ENCODE data around the gene RHOT1. TPM values are rescaled to one million over a fixed set of nuclear protein-coding genes. Genes with fewer than 3 reads are reported as not detected.
"Not testable (repeated sequence)": the region's sequence is repeated elsewhere in the genome, so short reads cannot be mapped to it uniquely, and the experiment has no call there.

Gene RHOT1
- total RNA-seq, 1 experiment from 2014 or later, result 22.3 TPM

DNA sequence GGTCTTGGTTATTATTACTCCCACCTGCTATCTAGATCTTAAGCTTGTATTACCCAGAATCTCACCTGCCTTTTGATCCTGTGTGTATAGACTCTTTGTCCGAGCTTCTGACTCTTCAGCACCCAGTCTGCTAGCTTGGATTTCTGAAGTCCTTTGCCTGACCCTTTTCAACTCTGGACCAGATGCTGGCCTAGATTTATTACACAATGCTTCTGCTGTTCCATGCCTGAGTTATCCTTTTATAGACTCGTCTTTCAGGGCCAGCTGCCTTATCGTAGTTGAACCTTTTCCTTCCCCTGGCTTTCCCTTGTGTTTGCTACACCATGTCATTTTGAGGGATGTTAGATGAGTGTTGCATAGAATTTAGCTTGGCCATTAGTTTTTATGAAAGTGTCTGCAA lies 32.6 kb downstream of the RHOT1 start:
- CTCF ChIA-PET, result no interaction called here

DNA sequence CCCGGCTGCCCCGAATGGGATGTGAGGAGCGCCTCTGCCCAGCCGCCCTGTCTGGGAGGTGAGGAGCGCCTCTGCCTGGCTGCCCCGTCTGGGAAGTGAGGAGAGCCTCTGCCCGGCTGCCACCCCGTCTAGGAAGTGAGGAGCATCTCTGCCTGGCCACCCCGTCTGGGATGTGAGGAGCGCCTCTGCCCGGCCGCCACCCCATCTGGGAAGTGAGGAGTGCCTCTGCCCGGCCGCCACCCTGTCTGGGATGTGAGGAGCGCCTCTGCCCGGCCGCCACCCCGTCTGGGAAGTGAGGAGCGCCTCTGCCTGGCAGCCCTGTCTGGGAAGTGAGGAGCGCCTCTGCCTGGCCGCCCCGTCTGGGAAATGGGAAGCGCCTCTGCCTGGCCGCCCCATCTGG lies 36.4 kb downstream of the RHOT1 start:
- H3K9me2 ChIP-seq (replicated peaks; ENCODE audit: low read length); H3K4me3 ChIP-seq (ENCODE audit: low read length); H4K20me1 ChIP-seq (ENCODE audit: low read length); DNase-seq; ATAC-seq; POLR2A ChIA-PET (ENCODE audit: unreplicated experiment); intact Hi-C loops (cut with micrococcal nuclease); H2AFZ ChIP-seq (ENCODE audit: low read length); H3K9me3 ChIP-seq (ENCODE audit: low read length); H3K4me2 ChIP-seq (ENCODE audit: low read length); BruUV-seq (replicated peaks); H3K27ac ChIP-seq (ENCODE audit: low read length); H3K27me3 ChIP-seq (ENCODE audit: low read length); H3K79me2 ChIP-seq (ENCODE audit: low read length); H3F3A ChIP-seq (ENCODE audit: low read length, unreplicated experiment); CTCF ChIA-PET; H3K9ac ChIP-seq (ENCODE audit: low read length); H3K4me1 ChIP-seq (ENCODE audit: insufficient read depth, low read length): not testable (repeated sequence)
- peaks cover 15% of the 10 kb centered on the region for H3K36me3 ChIP-seq (ENCODE audit: low read depth, low read length)

More for the DNA sequence above, 32.6 kb downstream of the RHOT1 start:
- Histone ChIP-seq H3F3A (ENCODE audit: low read length, unreplicated experiment) (no peaks in the 10 kb centered on the region), H3K9ac (ENCODE audit: low read length) (no peak overlapping the region), H2AFZ (ENCODE audit: low read length) (no peak overlapping the region), H3K4me3 (ENCODE audit: low read length) (no peak overlapping the region), H3K4me1 (ENCODE audit: insufficient read depth, low read length) (no peaks in the 10 kb centered on the region), H3K9me2 (replicated peaks; ENCODE audit: low read length) (no peaks in the 10 kb centered on the region), H3K27ac (ENCODE audit: low read length) (no peak overlapping the region), H3K79me2 (ENCODE audit: low read length) (no peaks in the 10 kb centered on the region), H4K20me1 (ENCODE audit: low read length) (no peaks in the 10 kb centered on the region), H3K9me3 (ENCODE audit: low read length) (no peaks in the 10 kb centered on the region), H3K4me2 (ENCODE audit: low read length) (no peak overlapping the region), H3K36me3 (ENCODE audit: low read depth, low read length) (peaks cover 11% of the 10 kb centered on the region), H3K27me3 (ENCODE audit: low read length) (no peaks in the 10 kb centered on the region)
- DNase-seq, result no peak
- intact Hi-C loops (cut with micrococcal nuclease), result no loop called here
- no peak for TF ChIP-seq EZH2phosphoT487 (IDR thresholded peaks at IDR 0.05; ENCODE audit: borderline replicate concordance, low read length)
- TF ChIP-seq, protein P1, sequence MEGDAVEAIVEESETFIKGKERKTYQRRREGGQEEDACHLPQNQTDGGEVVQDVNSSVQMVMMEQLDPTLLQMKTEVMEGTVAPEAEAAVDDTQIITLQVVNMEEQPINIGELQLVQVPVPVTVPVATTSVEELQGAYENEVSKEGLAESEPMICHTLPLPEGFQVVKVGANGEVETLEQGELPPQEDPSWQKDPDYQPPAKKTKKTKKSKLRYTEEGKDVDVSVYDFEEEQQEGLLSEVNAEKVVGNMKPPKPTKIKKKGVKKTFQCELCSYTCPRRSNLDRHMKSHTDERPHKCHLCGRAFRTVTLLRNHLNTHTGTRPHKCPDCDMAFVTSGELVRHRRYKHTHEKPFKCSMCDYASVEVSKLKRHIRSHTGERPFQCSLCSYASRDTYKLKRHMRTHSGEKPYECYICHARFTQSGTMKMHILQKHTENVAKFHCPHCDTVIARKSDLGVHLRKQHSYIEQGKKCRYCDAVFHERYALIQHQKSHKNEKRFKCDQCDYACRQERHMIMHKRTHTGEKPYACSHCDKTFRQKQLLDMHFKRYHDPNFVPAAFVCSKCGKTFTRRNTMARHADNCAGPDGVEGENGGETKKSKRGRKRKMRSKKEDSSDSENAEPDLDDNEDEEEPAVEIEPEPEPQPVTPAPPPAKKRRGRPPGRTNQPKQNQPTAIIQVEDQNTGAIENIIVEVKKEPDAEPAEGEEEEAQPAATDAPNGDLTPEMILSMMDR (conservative IDR thresholded peaks at IDR 0.05; ENCODE audit: low read depth, low read length), result no peak
- no peak for TF ChIP-seq EZH2 (IDR thresholded peaks at IDR 0.05; ENCODE audit: low read length, unreplicated experiment)
- ATAC-seq, result no peak
- BruUV-seq (replicated peaks), result no TSS peak
- POLR2A ChIA-PET (ENCODE audit: unreplicated experiment), result no interaction called here

DNA sequence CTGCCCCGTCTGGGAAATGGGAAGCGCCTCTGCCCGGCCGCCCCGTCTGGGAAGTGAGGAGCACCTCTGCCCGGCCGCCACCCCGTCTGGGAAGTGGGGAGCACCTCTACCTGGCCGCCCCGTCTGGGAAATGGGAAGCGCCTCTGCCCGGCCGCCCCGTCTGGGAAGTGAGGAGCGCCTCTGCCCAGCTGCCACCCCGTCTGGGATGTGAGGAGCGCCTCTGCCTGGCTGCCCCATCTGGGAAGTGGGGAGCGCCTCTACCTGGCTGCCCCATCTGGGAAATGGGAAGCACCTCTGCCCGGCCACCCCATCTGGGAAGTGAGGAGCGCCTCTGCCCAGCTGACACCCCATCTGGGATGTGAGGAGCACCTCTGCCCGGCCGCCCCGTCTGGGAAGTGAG lies 36.8 kb downstream of the RHOT1 start:
- H3K27ac ChIP-seq (ENCODE audit: low read length); H3K9ac ChIP-seq (ENCODE audit: low read length); H3K4me3 ChIP-seq (ENCODE audit: low read length); H3K9me2 ChIP-seq (replicated peaks; ENCODE audit: low read length); H3K9me3 ChIP-seq (ENCODE audit: low read length); DNase-seq; ATAC-seq; BruUV-seq (replicated peaks); H3K79me2 ChIP-seq (ENCODE audit: low read length); H3K4me1 ChIP-seq (ENCODE audit: insufficient read depth, low read length); H2AFZ ChIP-seq (ENCODE audit: low read length); CTCF ChIA-PET; H3K4me2 ChIP-seq (ENCODE audit: low read length); H4K20me1 ChIP-seq (ENCODE audit: low read length); intact Hi-C loops (cut with micrococcal nuclease); H3K27me3 ChIP-seq (ENCODE audit: low read length); POLR2A ChIA-PET (ENCODE audit: unreplicated experiment); H3F3A ChIP-seq (ENCODE audit: low read length, unreplicated experiment): not testable (repeated sequence)
- H3K36me3 ChIP-seq (ENCODE audit: low read depth, low read length), result peaks cover 15% of the 10 kb centered on the region

DNA sequence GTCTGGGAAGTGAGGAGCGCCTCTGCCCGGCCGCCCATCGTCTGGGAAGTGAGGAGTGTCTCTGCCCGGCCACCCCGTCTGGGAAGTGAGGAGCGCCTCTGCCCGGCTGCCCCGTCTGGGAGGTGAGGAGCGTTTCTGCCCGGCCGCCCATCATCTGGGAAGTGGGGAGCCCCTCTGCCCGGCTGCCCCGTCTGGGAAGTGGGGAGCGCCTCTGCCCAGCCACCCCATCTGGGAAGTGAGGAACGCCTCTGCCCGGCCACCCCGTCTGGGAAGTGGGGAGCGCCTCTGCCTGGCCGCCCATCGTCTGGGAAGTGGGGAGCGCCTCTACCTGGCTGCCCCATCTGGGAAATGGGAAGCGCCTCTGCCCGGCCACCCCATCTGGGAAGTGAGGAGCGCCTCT lies 37.2 kb downstream of the RHOT1 start:
- ATAC-seq; CTCF ChIA-PET; H3K9ac ChIP-seq (ENCODE audit: low read length); intact Hi-C loops (cut with micrococcal nuclease); DNase-seq; POLR2A ChIA-PET (ENCODE audit: unreplicated experiment); H3F3A ChIP-seq (ENCODE audit: low read length, unreplicated experiment); BruUV-seq (replicated peaks); H3K9me2 ChIP-seq (replicated peaks; ENCODE audit: low read length); H3K4me2 ChIP-seq (ENCODE audit: low read length); H3K4me3 ChIP-seq (ENCODE audit: low read length); H3K9me3 ChIP-seq (ENCODE audit: low read length); H3K27me3 ChIP-seq (ENCODE audit: low read length); H3K27ac ChIP-seq (ENCODE audit: low read length); H3K79me2 ChIP-seq (ENCODE audit: low read length); H2AFZ ChIP-seq (ENCODE audit: low read length); H3K4me1 ChIP-seq (ENCODE audit: insufficient read depth, low read length); H4K20me1 ChIP-seq (ENCODE audit: low read length): not testable (repeated sequence)
- H3K36me3 ChIP-seq (ENCODE audit: low read depth, low read length), result peaks cover 15% of the 10 kb centered on the region

DNA sequence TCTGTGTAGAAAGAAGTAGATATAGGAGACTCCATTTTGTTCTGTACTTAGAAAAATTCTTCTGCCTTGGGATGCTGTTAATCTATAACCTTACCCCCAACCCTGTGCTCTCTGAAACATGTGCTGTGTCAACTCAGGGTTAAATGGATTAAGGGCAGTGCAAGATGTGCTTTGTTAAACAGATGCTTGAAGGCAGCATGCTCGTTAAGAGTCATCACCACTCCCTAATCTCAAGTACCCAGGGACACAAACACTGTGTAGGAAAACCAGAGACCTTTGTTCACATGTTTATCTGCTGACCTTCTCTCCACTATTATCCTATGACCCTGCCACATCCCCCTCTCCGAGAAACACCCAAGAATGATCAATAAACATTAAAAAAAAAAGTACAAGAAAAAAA lies 38.0 kb downstream of the RHOT1 start:
- H3K4me1 ChIP-seq (ENCODE audit: insufficient read depth, low read length); POLR2A ChIA-PET (ENCODE audit: unreplicated experiment): not testable (repeated sequence)

More for the DNA sequence above, 38.0 kb downstream of the RHOT1 start:
- ATAC-seq; H3K9ac ChIP-seq (ENCODE audit: low read length); H3K9me3 ChIP-seq (ENCODE audit: low read length); H3K79me2 ChIP-seq (ENCODE audit: low read length); H3K27ac ChIP-seq (ENCODE audit: low read length); DNase-seq; H2AFZ ChIP-seq (ENCODE audit: low read length); H3K27me3 ChIP-seq (ENCODE audit: low read length); H3K9me2 ChIP-seq (replicated peaks; ENCODE audit: low read length); intact Hi-C loops (cut with micrococcal nuclease); H3K4me3 ChIP-seq (ENCODE audit: low read length); H3K4me2 ChIP-seq (ENCODE audit: low read length); H4K20me1 ChIP-seq (ENCODE audit: low read length); CTCF ChIA-PET; BruUV-seq (replicated peaks); H3F3A ChIP-seq (ENCODE audit: low read length, unreplicated experiment): not testable (repeated sequence)
- H3K36me3 ChIP-seq (ENCODE audit: low read depth, low read length), result peaks cover 15% of the 10 kb centered on the region
